Thyroid gland (tissue), 4 donors: ENCODE results near the gene RAB6B.

Experiments used
- CTCF ChIP-seq, 6 experiments: fragments of 200-600 bp in 3 of 6; fragments of 450-650 bp in 3 of 6; sonication (generic) in 3 of 6; IDR thresholded peaks; one replicate each; pipeline ENCODE4 v1.5.1; 2016 to 2019; ENCODE audit warnings: antibody characterized with exemption in 6 of 6, mild to moderate bottlenecking in 2 of 6, inconsistent platforms in 1 of 6, moderate library complexity in 1 of 6
- POLR2A ChIP-seq, 2 donors: fragments of 450-650 bp; IDR thresholded peaks; one replicate each; pipeline ENCODE4 v1.6.1; 2017; ENCODE audit warnings: antibody characterized with exemption in 2 of 2, mild to moderate bottlenecking in 2 of 2, moderate library complexity in 1 of 2

- TF ChIP-seq POLR2A (IDR thresholded peaks at IDR 0.05): no peak
- TF ChIP-seq CTCF (IDR thresholded peaks at IDR 0.05): no peak
Measured at GRCh38 chr3:133781570-133781969, 114.1 kb downstream of the RAB6B start.
